Osteocyte (in vitro differentiated cells): ENCODE data around the gene RYR2. TPM values are rescaled to one million over a fixed set of nuclear protein-coding genes. Genes with fewer than 3 reads are reported as not detected.

Experiments used
- DNase-seq: peaks from one replicate; pipeline ENCODE4 v3.0.0; 2021; ENCODE audit warnings: mixed read lengths; ENCODE audit not compliant: unreplicated experiment; ENCODE audit errors: extremely low spot score
- H3K27ac Mint-ChIP-seq: one replicate; pipeline ENCODE4 v1.8.0; 2021; ENCODE audit warnings: mild to moderate bottlenecking, mixed read lengths; ENCODE audit not compliant: unreplicated experiment
- H3K27me3 Mint-ChIP-seq: one replicate; pipeline ENCODE4 v1.8.0; 2021; ENCODE audit warnings: mixed read lengths; ENCODE audit not compliant: unreplicated experiment
- H3K36me3 Mint-ChIP-seq: one replicate; pipeline ENCODE4 v1.8.0; 2021; ENCODE audit warnings: mixed read lengths; ENCODE audit not compliant: unreplicated experiment
- H3K4me1 Mint-ChIP-seq: one replicate; pipeline ENCODE4 v1.8.0; 2021; ENCODE audit warnings: mixed read lengths; ENCODE audit not compliant: unreplicated experiment
- H3K4me3 Mint-ChIP-seq: one replicate; pipeline ENCODE4 v1.8.0; 2021; ENCODE audit warnings: mild to moderate bottlenecking, moderate library complexity, mixed read lengths; ENCODE audit not compliant: unreplicated experiment
- H3K9me3 Mint-ChIP-seq: one replicate; pipeline ENCODE4 v1.8.0; 2021; ENCODE audit warnings: mixed read lengths; ENCODE audit not compliant: unreplicated experiment
- total RNA-seq: library from RNA; stranded (reverse); gene quantifications from 2 replicates; pipeline ENCODE4 v1.2.1, GENCODE V29; 2021
- TF ChIP-seq, protein P1 (sequence below): fragments of 200-600 bp; sonication (generic); IDR thresholded peaks from 2 replicates; pipeline ENCODE4 v1.5.0; 2021; ENCODE audit warnings: antibody characterized with exemption, mild to moderate bottlenecking, moderate library complexity

The RYR2 gene
- total RNA-seq, 1 donor from 2014 or later = 0.03 TPM

DNA sequence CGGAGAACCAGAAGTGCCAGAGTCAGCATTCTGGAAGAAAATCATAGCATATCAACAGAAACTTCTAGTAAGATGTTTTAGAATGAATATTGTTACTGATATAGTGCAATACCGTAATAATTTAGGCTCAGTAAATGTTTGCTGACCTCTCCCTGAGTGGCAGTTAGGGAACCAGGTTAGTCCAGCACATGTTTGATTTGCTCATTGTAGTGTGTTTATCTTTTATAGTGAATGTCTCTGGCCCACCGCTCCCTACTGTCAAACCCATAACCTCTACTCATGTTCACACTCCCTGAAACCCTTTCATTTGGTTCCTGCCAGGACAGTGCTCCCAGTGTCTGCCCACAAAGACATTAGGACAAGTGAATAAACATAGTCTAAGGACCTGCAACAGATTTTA lies 746.1 kb downstream of the RYR2 start:
- H3K27me3 Mint-ChIP-seq = no peaks in the 10 kb centered on the region
- no peak for DNase-seq
- TF ChIP-seq, protein P1, sequence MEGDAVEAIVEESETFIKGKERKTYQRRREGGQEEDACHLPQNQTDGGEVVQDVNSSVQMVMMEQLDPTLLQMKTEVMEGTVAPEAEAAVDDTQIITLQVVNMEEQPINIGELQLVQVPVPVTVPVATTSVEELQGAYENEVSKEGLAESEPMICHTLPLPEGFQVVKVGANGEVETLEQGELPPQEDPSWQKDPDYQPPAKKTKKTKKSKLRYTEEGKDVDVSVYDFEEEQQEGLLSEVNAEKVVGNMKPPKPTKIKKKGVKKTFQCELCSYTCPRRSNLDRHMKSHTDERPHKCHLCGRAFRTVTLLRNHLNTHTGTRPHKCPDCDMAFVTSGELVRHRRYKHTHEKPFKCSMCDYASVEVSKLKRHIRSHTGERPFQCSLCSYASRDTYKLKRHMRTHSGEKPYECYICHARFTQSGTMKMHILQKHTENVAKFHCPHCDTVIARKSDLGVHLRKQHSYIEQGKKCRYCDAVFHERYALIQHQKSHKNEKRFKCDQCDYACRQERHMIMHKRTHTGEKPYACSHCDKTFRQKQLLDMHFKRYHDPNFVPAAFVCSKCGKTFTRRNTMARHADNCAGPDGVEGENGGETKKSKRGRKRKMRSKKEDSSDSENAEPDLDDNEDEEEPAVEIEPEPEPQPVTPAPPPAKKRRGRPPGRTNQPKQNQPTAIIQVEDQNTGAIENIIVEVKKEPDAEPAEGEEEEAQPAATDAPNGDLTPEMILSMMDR = no peak
- no peak overlapping the region for H3K4me3 Mint-ChIP-seq
- no peaks in the 10 kb centered on the region for H3K4me1 Mint-ChIP-seq
- H3K36me3 Mint-ChIP-seq = no peaks in the 10 kb centered on the region
- peaks cover 7% of the 10 kb centered on the region for H3K9me3 Mint-ChIP-seq
- no peak overlapping the region for H3K27ac Mint-ChIP-seq

DNA sequence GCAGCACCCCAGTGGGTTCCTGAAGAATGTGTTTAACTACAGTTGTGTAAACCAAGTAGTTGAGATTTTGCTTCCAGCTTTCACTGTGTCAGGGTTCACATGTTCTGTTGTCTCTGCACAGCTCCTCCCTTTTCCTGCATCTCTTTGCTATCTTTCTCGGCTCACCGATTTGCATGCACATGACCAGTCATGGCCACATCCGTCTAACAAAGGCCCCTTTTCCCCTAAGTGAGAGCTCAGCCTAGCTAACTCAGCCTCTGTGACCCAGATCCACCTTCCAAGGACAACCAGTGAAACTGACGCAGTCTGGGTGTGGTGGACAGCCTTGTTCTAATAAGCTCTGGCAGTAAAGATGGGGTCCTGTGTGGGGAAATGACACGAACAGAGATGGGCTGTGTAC lies 747.6 kb downstream of the RYR2 start:
- TF ChIP-seq, protein P1 = no peak
- H3K4me3 Mint-ChIP-seq = no peak overlapping the region
- no peaks in the 10 kb centered on the region for H3K36me3 Mint-ChIP-seq
- no peaks in the 10 kb centered on the region for H3K9me3 Mint-ChIP-seq
- H3K27me3 Mint-ChIP-seq = no peaks in the 10 kb centered on the region
- no peak for DNase-seq
- H3K27ac Mint-ChIP-seq = no peak overlapping the region
- no peaks in the 10 kb centered on the region for H3K4me1 Mint-ChIP-seq

DNA sequence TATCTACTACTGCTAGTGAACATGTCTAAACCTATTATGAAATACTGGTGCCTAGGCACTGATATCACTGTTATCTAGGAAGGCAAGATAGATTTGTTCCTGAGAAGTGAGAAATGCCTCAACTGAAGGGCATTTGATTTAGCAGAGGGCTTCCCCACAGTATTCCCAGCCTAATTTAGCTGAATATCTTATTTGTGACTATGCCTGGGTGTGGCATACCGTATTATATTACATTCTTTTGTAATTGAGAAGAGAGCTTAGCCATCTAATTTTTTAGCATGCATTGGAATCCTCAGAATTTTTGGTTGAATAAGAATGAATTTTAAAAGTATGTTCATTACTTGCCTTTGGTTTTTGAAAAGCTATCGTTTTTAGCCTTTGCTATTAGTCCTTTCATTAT lies 749.6 kb downstream of the RYR2 start:
- Mint-ChIP-seq H3K27me3 (no peaks in the 10 kb centered on the region), H3K27ac (no peak overlapping the region)
- DNase-seq = no peak

DNA sequence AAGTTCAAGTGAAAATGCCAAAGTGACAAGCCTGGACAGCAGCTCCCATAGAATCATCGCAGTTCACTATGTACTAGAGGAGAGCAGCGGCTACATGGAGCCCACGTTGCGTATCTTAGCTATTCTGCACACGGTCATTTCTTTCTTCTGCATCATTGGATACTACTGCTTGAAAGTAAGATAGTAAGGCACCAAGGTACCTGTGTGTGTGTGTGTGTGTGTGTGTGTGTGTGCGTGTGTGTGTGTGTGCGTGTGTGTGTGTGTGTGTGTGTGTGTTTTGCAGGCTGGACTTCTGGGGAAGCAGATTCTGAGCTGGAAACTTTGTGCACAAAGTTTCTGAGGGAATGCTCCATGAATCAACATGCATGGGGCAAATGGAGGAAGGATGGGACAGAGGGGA lies 750.2 kb downstream of the RYR2 start:
- no peaks in the 10 kb centered on the region for H3K9me3 Mint-ChIP-seq
- H3K36me3 Mint-ChIP-seq = no peaks in the 10 kb centered on the region
- H3K27ac Mint-ChIP-seq = no peak overlapping the region
- no peak for DNase-seq
- no peaks in the 10 kb centered on the region for H3K4me1 Mint-ChIP-seq
- H3K4me3 Mint-ChIP-seq = no peak overlapping the region
- no peaks in the 10 kb centered on the region for H3K27me3 Mint-ChIP-seq
- TF ChIP-seq, protein P1 = no peak

More for the DNA sequence above, 749.6 kb downstream of the RYR2 start:
- H3K4me3 Mint-ChIP-seq = no peak overlapping the region
- TF ChIP-seq, protein P1 = no peak
- H3K36me3 Mint-ChIP-seq = no peaks in the 10 kb centered on the region
- no peaks in the 10 kb centered on the region for H3K9me3 Mint-ChIP-seq
- no peaks in the 10 kb centered on the region for H3K4me1 Mint-ChIP-seq

DNA sequence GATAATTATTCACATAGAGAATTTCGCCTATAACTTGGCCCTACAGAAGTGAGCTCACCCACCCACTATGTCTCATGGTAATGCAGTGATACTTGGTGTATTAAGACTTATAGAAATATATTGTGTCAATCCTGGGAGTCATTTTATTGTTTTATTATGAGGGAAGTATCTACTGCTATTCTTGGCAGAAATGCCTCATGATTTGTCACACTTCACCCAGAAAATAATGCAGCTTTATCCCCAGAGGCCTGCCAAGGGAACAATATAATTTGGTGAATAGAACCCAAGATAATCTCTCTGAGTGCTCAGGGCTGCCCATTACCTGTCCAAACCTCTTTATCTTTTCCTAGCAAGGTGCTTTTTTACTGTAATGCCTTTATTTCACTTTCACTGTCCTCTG lies 750.7 kb downstream of the RYR2 start:
- H3K27ac Mint-ChIP-seq = no peak overlapping the region
- no peaks in the 10 kb centered on the region for H3K9me3 Mint-ChIP-seq
- H3K4me3 Mint-ChIP-seq = no peak overlapping the region

More for the DNA sequence above, 750.7 kb downstream of the RYR2 start:
- TF ChIP-seq, protein P1 = no peak
- no peak for DNase-seq
- H3K36me3 Mint-ChIP-seq = no peaks in the 10 kb centered on the region
- no peaks in the 10 kb centered on the region for H3K4me1 Mint-ChIP-seq
- H3K27me3 Mint-ChIP-seq = no peaks in the 10 kb centered on the region
